ENCODE data around the gene PALMD.

DNA sequence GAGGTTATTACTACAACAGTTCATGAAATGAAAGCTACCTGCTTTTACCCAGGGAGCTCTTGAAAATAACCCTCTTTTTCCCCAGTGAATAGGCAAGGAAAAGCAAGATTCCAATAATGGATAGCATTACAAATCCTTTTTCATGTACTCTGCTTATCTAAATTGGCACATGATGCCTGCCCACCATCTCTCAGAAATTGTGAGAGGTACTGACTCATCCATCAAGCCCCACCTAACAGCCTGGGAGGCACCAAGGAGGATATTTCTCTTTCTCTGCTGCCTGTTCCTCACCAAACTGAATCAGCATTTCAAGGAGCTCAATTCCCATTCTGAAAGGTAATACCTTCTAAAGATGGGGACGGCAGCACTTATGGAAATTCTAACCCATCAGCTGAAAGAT, 34.4 kb downstream of the PALMD start:
- TF ChIP-seq, protein P1, sequence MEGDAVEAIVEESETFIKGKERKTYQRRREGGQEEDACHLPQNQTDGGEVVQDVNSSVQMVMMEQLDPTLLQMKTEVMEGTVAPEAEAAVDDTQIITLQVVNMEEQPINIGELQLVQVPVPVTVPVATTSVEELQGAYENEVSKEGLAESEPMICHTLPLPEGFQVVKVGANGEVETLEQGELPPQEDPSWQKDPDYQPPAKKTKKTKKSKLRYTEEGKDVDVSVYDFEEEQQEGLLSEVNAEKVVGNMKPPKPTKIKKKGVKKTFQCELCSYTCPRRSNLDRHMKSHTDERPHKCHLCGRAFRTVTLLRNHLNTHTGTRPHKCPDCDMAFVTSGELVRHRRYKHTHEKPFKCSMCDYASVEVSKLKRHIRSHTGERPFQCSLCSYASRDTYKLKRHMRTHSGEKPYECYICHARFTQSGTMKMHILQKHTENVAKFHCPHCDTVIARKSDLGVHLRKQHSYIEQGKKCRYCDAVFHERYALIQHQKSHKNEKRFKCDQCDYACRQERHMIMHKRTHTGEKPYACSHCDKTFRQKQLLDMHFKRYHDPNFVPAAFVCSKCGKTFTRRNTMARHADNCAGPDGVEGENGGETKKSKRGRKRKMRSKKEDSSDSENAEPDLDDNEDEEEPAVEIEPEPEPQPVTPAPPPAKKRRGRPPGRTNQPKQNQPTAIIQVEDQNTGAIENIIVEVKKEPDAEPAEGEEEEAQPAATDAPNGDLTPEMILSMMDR (IDR thresholded peaks at IDR 0.05): no peak
- no peak for TF ChIP-seq ZFX (IDR thresholded peaks at IDR 0.05; ENCODE audit: borderline replicate concordance)
